Measurements from ENCODE around the gene PPP3R2. TPM values are rescaled to one million over a fixed set of nuclear protein-coding genes. Genes with fewer than 3 reads are reported as not detected.
"Not testable (repeated sequence)": the region's sequence is repeated elsewhere in the genome, so short reads cannot be mapped to it uniquely, and the experiment has no call there.

PPP3R2 gene
- total RNA-seq, 4 donors from 2014 or later, result not detected

GRCh38 chr9:101566904-101567724 lies 27.7 kb downstream of the PPP3R2 start:
- WGBS, 2 donors, result 85 to 87% methylated on average over 5 of the region's 5 CpGs
- Histone ChIP-seq H3K4me3 (no peak overlapping the region), H3K36me3 (peaks cover 0 to 76% (median 13%) of the 10 kb centered on the region in 3 donors), H3K9me3 (no peaks in the 10 kb centered on the region), H3K27ac (no peak overlapping the region), H3K27me3 (no peaks in the 10 kb centered on the region), H3K4me1 (no peaks in the 10 kb centered on the region)
- TF ChIP-seq EP300 (IDR thresholded peaks at IDR 0.05) (no peak), POLR2A (IDR thresholded peaks at IDR 0.05) (no peak), CTCF (IDR thresholded peaks at IDR 0.05) (no peak)
- no peak for DNase-seq (ENCODE audit: low spot score in 2 of 2)

- TF ChIP-seq CTCF (IDR thresholded peaks at IDR 0.05) (no peak), POLR2A (IDR thresholded peaks at IDR 0.05) (no peak), EP300 (IDR thresholded peaks at IDR 0.05) (no peak)
- H3K36me3 ChIP-seq, result peaks cover 5 to 88% (median 19%) of the 10 kb centered on the region in 3 donors
- no peak overlapping the region for H3K27ac ChIP-seq
- no peaks in the 10 kb centered on the region for H3K4me1 ChIP-seq
- H3K27me3 ChIP-seq, result no peaks in the 10 kb centered on the region
- no peak overlapping the region for H3K4me3 ChIP-seq
- peaks cover 0 to 3% (median 0%) of the 10 kb centered on the region in 4 donors for H3K9me3 ChIP-seq
- DNase-seq (ENCODE audit: low spot score in 2 of 2), result no peak
These were observed 30.5 kb downstream of the PPP3R2 start for GRCh38 chr9:101564252-101564651.

- H3K27me3 ChIP-seq, result no peaks in the 10 kb centered on the region
- no peaks in the 10 kb centered on the region for H3K4me1 ChIP-seq
- WGBS, 2 donors, result 53 to 58% methylated on average over 1 of the region's 1 CpG
- H3K9me3 ChIP-seq, result peaks cover 0 to 14% (median 0%) of the 10 kb centered on the region in 4 donors
- H3K36me3 ChIP-seq, result peaks cover 8 to 97% (median 19%) of the 10 kb centered on the region in 3 donors
- TF ChIP-seq POLR2A (IDR thresholded peaks at IDR 0.05) (no peak), EP300 (IDR thresholded peaks at IDR 0.05) (no peak), CTCF (IDR thresholded peaks at IDR 0.05) (no peak)
- DNase-seq (ENCODE audit: low spot score in 2 of 2), result no peak
- no peak overlapping the region for H3K27ac ChIP-seq
- H3K4me3 ChIP-seq, result no peak overlapping the region
These were observed 31.8 kb downstream of the PPP3R2 start for GRCh38 chr9:101562966-101563365.

- WGBS, 2 donors, result 97 to 100% methylated on average over 1 of the region's 1 CpG
- Histone ChIP-seq H3K27ac (no peak overlapping the region), H3K36me3 (peaks cover 8 to 100% (median 26%) of the 10 kb centered on the region in 3 donors), H3K9me3 (peaks cover 0 to 15% (median 0%) of the 10 kb centered on the region in 4 donors), H3K4me1 (no peaks in the 10 kb centered on the region), H3K4me3 (no peak overlapping the region), H3K27me3 (no peaks in the 10 kb centered on the region)
- no peak for DNase-seq (ENCODE audit: low spot score in 2 of 2)
- TF ChIP-seq CTCF (IDR thresholded peaks at IDR 0.05), result no peak
- no peak for TF ChIP-seq POLR2A (IDR thresholded peaks at IDR 0.05)
- no peak for TF ChIP-seq EP300 (IDR thresholded peaks at IDR 0.05)
These were observed 33.0 kb downstream of the PPP3R2 start for GRCh38 chr9:101561740-101562139.

- H3K27me3 ChIP-seq; H3K4me3 ChIP-seq; H3K9me3 ChIP-seq; H3K27ac ChIP-seq; DNase-seq (ENCODE audit: low spot score in 2 of 2); H3K4me1 ChIP-seq: not testable (repeated sequence)
- 81 to 83% methylated on average over 18 of the region's 18 CpGs for WGBS, 2 donors
- H3K36me3 ChIP-seq, result peaks cover 5 to 98% (median 14%) of the 10 kb centered on the region in 3 donors
These were observed 45.2 kb downstream of the PPP3R2 start for GRCh38 chr9:101549472-101550098.
